ENCODE data around the gene UNCX.

The UNCX gene

GRCh38 chr7:1268076-1268815 is 35.6 kb downstream of the UNCX start:
- no peak for TF ChIP-seq CTCF (IDR thresholded peaks at IDR 0.05; ENCODE audit: insufficient read depth, low read length, poor library complexity, severe bottlenecking)
- no peak for TF ChIP-seq EZH2phosphoT487 (conservative IDR thresholded peaks at IDR 0.05; ENCODE audit: low read length)
- H3K27me3 ChIP-seq (ENCODE audit: low read length): no peaks in the 10 kb centered on the region
- no peak overlapping the region for H2AFZ ChIP-seq (ENCODE audit: low read depth, low read length, severe bottlenecking)
- no peak overlapping the region for H3K27ac ChIP-seq (ENCODE audit: low read depth, low read length)
- H3K9me2 ChIP-seq (replicated peaks; ENCODE audit: insufficient read depth, low read length): no peaks in the 10 kb centered on the region
- H3F3A ChIP-seq (ENCODE audit: insufficient read depth): no peaks in the 10 kb centered on the region
- no peaks in the 10 kb centered on the region for H3K79me2 ChIP-seq (ENCODE audit: insufficient read depth, low read length)
- no peaks in the 10 kb centered on the region for H3K36me3 ChIP-seq (ENCODE audit: low read length)
- H3K4me3 ChIP-seq (ENCODE audit: insufficient read depth, low read length, poor library complexity, severe bottlenecking): no peak overlapping the region
- no peak overlapping the region for H3K9ac ChIP-seq (ENCODE audit: low read length)
- H3K9me3 ChIP-seq (ENCODE audit: insufficient read depth, low read length): no peaks in the 10 kb centered on the region
- H3K4me2 ChIP-seq (ENCODE audit: low read depth, low read length, poor library complexity, severe bottlenecking): no peak overlapping the region
- no peaks in the 10 kb centered on the region for H4K20me1 ChIP-seq (ENCODE audit: low read depth, low read length)

- no peak overlapping the region for H3K4me2 ChIP-seq (ENCODE audit: low read depth, low read length, poor library complexity, severe bottlenecking)
- no peaks in the 10 kb centered on the region for H3K9me2 ChIP-seq (replicated peaks; ENCODE audit: insufficient read depth, low read length)
- H3F3A ChIP-seq (ENCODE audit: insufficient read depth): no peaks in the 10 kb centered on the region
- no peak overlapping the region for H3K27ac ChIP-seq (ENCODE audit: low read depth, low read length)
- H3K79me2 ChIP-seq (ENCODE audit: insufficient read depth, low read length): no peaks in the 10 kb centered on the region
- no peak for TF ChIP-seq CTCF (IDR thresholded peaks at IDR 0.05; ENCODE audit: insufficient read depth, low read length, poor library complexity, severe bottlenecking)
- no peak for TF ChIP-seq EZH2phosphoT487 (conservative IDR thresholded peaks at IDR 0.05; ENCODE audit: low read length)
- H3K27me3 ChIP-seq (ENCODE audit: low read length): no peaks in the 10 kb centered on the region
- no peak overlapping the region for H3K4me3 ChIP-seq (ENCODE audit: insufficient read depth, low read length, poor library complexity, severe bottlenecking)
- no peaks in the 10 kb centered on the region for H3K9me3 ChIP-seq (ENCODE audit: insufficient read depth, low read length)
- H2AFZ ChIP-seq (ENCODE audit: low read depth, low read length, severe bottlenecking): no peak overlapping the region
- no peaks in the 10 kb centered on the region for H4K20me1 ChIP-seq (ENCODE audit: low read depth, low read length)
- H3K36me3 ChIP-seq (ENCODE audit: low read length): no peaks in the 10 kb centered on the region
- H3K9ac ChIP-seq (ENCODE audit: low read length): no peak overlapping the region
Measured at GRCh38 chr7:1268866-1269265, 36.2 kb downstream of the UNCX start.

GRCh38 chr7:1269336-1269890 is 36.7 kb downstream of the UNCX start:
- H3K9me3 ChIP-seq (ENCODE audit: insufficient read depth, low read length): no peaks in the 10 kb centered on the region
- H3K27ac ChIP-seq (ENCODE audit: low read depth, low read length): no peak overlapping the region
- no peaks in the 10 kb centered on the region for H3K27me3 ChIP-seq (ENCODE audit: low read length)
- no peak overlapping the region for H2AFZ ChIP-seq (ENCODE audit: low read depth, low read length, severe bottlenecking)
- H3K79me2 ChIP-seq (ENCODE audit: insufficient read depth, low read length): no peaks in the 10 kb centered on the region
- no peaks in the 10 kb centered on the region for H3F3A ChIP-seq (ENCODE audit: insufficient read depth)
- H3K4me2 ChIP-seq (ENCODE audit: low read depth, low read length, poor library complexity, severe bottlenecking): no peak overlapping the region
- no peaks in the 10 kb centered on the region for H3K36me3 ChIP-seq (ENCODE audit: low read length)
- no peaks in the 10 kb centered on the region for H4K20me1 ChIP-seq (ENCODE audit: low read depth, low read length)
- no peak overlapping the region for H3K4me3 ChIP-seq (ENCODE audit: insufficient read depth, low read length, poor library complexity, severe bottlenecking)
- H3K9ac ChIP-seq (ENCODE audit: low read length): no peak overlapping the region
- H3K9me2 ChIP-seq (replicated peaks; ENCODE audit: insufficient read depth, low read length): no peaks in the 10 kb centered on the region
- TF ChIP-seq EZH2phosphoT487 (conservative IDR thresholded peaks at IDR 0.05; ENCODE audit: low read length): no peak
- TF ChIP-seq CTCF (IDR thresholded peaks at IDR 0.05; ENCODE audit: insufficient read depth, low read length, poor library complexity, severe bottlenecking): no peak
